GM18499 (cell line): ENCODE data around the gene FAIM.
"Not testable (repeated sequence)": the region's sequence is repeated elsewhere in the genome, so short reads cannot be mapped to it uniquely, and the experiment has no call there.

Experiments
- ATAC-seq: cut with Tn5 transposase; IDR thresholded peaks from one replicate; pipeline ENCODE4 v1.9.1; 2021; ENCODE audit warnings: moderate number of reproducible peaks; ENCODE audit not compliant: insufficient read depth, unreplicated experiment

The FAIM gene

DNA sequence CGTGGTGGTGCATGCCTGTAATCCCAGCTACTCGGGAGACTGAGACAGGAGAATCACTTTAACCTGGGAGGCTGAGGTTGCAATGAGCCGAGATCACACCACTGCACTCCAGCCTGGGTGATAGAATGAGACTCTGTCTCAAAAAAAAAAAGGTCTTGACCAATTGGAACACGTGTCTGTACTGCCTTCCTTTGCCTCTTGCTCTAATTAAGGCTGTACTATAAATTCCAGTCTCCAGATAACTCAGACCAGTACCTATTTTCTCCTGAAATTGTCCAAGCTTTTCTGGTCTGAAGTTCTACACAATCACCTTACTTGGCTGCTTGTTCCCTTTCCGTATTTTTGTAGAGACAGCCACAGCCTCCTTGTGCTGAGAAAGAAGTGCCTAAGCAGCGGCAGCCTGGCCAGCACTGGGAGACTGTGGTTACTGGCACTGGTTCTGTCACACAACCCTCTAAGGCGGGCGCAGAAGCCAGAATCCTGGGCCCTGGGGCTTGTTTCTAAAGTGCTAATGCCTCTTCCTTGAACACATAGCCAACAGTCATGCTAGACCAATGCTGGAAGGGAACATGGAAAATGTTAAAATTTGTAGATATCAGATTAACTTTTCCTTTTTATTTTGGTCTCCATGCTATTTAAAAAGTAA, 8.3 kb upstream of the FAIM start:
- no peak for ATAC-seq

DNA sequence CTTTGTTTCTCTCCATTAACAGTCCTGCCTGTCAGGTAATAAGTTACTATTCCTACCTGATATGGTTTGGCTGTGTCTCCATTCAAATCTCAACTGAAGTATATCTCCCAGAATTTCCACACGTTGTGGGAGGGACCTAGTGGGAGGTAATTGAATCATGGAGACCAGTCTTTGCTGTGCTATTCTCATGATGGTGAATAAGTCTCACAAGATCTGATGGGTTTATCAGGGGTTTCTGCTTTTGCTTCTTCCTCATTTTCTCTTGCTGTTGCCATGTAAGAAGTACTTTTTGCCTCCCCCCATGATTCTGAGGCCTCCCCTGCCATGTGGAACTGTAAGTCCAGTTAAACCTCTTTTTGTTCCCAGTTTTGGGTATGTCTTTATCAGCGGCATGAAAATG, 6.9 kb upstream of the FAIM start:
- not testable (repeated sequence) for ATAC-seq

DNA sequence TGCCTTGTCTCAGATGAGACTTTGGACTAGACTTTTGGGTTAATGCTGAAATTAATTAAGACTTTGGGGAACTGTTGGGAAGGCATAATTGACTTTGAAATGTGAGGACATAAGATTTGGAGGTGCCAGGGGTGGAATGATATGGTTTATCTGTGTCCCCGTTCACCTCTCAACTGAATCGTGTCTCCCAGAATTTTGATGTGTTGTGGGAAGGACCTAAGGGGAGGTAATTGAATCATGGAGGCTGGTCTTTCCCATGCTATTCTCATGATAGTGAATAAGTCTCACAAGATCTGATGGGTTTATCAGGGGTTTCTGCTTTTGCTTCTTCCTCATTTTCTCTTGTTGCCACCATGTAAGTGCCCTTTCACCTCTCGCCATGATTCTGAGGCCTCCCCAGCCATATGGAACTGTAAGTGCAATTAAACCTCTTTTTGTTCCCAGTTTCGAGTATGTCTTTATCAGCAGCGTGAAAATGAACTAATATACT, 4.4 kb upstream of the FAIM start:
- ATAC-seq: not testable (repeated sequence)

DNA sequence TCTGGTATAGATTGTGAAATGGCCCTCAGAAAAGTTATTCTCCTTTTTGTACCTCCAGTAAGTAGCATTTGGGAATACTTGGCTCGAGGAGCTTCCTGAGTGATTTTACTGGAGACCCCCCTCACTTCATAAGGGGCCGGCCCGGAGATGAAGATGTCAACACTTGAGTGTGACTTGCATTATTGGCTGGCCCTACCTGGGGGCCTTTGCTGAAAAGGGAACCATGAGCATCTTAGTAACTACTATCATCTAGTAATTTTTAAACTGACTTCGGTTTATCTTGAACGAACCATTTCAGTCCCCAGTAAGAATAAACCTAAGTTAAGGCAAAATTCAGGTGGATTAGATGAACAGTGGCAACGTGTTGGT, 1.3 kb downstream of the FAIM start:
- no peak for ATAC-seq

DNA sequence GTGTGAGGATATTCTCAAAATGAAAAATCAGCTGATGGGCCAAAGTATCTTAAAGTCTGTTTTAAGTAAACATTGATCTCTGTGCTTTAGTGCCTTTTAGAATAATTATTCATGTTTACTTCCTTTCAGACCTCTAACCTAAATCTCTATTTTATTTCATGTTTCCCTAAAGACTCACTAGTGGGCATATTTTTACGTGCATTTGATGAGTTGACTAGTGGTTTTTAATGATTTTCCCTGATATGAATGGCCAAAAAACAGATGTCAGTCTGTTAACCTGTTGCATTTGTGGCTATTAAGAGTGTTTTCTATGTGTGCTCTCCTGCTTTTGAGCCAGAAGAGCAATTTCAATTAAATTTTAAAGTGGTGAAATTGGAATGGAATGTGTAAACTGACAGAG, 6.9 kb downstream of the FAIM start:
- no peak for ATAC-seq

DNA sequence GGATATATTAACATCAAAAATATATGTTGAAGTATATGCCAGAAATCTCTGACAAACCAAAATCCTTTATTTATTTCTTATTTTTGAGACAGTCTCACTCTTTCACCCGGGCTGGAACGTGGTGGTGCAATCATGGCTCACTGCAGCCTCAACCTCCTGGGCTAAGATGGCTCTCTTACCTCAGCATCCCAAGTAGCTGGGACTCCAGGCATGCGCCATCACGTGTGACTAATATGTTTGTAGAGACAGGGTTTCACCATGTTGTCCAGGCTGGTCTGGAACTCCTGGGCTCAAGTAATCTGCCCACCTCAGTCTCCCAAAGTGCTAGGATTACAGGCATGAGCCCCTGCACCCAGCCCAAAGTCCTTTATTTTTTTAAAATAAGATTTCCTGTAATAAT, 11.9 kb downstream of the FAIM start:
- no peak for ATAC-seq

DNA sequence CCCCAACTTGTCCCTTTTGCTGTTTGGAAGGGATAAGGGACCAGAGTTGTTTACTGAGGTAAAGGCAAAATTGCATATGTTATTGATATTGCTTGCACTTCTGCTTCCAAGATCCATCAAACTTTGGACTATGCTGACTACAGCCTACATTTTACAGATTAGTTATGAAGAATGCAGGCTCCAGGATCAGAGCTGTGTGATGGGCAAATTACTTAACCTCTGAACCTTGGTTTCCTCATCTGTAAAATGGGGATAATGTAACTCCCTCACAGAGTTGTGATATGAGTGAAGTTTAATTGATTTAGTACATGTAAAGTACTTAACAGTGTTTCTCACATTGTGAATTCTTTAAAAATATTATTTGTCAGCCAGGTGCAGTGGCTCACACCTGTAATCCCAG, 15.9 kb downstream of the FAIM start:
- no peak for ATAC-seq

DNA sequence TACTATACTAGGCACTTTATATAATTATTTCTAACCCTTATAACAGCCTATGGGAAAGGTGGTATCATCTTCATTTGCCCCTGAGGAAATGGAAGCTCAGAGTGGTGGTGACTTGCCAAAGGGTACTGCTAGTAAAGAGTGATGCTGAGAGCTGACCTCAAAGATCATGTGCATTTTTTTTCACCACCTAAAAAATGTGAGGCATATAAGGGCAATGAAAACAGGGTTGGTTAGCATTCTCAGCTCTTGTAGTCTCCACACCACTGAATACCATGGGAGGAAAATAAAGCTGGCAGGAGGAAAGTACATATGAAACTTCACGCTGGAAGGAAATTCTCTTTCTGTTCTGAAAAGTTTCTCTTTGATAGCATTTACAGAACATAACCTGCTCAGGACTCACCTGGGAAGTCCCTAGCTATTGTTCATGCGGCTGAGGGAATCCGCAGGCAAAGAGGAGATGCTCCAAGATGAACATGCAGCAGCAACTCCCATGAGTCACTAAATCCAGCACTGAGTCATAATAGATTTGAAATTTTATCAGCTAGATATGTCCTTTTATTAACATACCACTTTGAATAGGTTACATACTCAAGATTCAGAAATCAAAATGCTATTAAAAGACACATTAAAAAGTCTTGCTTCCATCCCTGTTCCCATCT, 17.3 kb downstream of the FAIM start:
- ATAC-seq: no peak

DNA sequence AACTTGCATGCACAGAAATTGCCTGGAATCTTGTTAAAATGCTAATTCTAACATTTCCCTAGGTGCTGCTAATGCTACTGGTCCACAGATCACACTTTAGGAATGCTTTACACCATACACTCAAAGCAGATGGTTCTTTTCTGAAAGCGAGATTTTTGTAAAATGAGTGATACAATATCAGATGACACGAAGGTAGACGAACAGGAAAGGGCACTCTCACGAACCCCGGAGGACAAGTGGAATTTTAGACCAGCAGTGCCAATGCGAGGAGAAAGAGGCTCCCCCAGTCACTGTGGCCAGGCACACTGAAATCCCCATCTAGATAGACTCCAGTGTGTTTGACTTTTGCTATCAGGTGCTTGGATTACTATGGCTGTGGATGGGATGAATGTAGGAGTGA, 21.0 kb downstream of the FAIM start:
- ATAC-seq: no peak

DNA sequence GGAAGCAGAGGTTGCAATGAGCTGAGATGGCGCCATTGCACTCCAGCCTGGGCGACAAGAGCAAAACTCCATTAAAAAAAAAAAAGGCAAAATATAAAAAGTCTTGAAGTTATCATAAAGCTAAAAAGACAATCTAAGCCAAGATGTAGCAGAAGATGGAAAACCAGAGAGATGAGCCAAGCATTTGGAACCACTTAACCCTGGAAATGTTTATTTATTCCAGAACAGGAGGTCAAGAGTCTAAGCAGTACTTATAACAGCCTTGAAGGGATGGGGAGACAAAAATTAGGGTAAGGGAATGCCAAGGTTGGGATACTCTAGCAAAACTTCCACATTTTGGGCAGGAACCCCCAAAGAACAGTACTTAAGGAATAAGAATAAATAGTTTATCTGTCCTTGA, 30.1 kb downstream of the FAIM start:
- ATAC-seq: no peak

DNA sequence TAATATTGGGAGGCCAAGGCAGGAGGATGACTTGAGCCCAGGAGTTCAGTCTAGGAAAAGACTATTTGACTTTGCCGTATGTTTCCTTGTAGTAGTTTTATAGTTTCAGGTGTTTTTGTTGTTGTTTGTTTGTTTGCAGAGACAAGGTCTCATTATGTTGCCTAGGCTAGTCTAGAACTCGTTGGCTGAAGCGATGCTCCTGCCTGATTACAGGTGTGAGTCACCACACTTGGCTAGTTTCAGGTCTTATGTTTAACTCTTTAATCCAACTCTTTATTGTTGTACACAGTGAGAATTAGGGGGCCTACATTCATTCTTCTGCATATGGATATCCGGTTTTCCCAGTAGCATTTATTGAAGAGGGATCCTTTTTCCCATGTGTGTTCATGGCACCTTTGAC, 32.0 kb downstream of the FAIM start:
- ATAC-seq: no peak

DNA sequence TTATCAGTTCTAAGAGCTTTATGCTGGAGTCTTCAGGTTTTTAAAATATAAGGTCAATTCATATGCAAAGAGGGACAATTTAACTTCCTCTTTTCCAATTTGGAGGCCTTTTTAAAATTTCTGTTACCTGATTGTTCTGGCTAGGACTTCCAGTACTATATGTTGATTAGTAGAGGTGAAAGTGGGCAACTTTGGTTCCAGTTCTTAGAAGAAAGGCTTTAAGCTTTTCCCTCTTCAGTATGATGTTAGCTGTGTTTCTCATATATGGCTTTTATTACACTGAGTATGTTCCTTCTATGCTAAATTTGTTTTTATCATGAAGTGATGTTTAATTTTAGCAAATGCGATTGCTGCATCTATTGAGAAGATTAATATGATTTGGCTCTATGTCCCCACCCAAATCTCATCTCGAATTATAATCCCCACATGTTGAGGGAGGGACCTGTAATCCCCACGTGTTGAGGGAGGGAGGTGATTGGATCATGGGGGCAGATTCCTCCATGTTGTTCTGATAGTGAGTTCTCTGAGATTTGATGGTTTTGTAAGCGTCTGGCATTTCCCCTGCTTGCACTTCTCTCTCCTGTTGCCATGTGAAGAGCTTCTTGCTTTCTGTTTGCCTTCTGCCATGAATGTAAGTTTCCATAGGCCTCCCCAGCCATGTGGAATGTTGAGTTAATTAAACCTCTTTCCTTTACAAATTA, 33.8 kb downstream of the FAIM start:
- no peak for ATAC-seq

DNA sequence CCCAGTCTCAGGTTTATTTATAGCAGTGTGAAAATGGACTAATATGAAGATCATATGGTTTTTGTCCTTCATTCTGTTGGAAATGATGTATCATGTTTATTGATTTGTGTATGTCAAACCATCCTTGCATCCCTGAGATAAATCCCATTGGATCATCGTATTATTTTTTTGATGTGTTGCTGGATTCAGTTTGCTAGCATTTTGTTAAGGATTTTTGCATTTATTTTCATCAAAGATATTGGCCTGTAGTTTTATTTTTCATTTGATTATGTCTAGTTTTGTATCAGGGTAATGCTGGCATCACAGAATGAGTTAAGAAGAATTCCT, 34.3 kb downstream of the FAIM start:
- ATAC-seq: no peak

DNA sequence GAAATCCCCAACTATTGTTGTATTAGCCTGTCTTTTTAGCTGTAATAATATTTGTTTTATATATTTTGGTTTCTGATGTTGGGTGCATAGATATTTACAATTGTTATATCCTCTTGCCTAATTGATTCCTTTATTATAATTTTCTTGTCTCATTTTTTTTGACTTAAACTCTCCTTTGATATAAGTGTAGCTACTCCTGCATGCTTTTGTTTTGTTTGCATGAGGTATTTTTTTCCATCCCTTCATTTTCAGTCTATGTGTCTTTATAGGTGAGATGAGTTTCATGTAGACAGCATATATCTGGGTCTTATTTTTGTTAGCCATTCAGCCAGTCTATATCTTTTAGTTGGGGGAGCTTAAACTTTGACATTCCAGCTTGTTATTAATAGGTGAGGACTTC, 37.4 kb downstream of the FAIM start:
- ATAC-seq: no peak

DNA sequence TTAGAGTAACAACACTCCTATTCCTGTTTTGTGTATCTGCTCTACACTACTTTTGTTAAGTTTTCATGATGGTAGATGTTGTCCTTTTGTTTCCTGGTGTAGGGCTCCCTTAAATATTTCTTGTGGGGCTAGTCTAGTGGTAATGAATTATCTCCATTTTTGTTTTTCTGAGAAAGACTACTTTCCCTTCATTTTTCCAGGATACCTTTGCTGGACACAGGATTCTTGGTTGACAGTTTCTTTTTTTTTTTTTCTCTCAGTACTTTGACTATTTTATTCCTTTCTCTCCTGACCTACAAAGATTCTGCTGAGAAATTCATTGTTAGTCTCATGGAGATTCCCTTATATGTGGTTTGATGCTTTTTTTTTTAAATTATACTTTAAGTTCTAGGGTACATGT, 37.9 kb downstream of the FAIM start:
- no peak for ATAC-seq

DNA sequence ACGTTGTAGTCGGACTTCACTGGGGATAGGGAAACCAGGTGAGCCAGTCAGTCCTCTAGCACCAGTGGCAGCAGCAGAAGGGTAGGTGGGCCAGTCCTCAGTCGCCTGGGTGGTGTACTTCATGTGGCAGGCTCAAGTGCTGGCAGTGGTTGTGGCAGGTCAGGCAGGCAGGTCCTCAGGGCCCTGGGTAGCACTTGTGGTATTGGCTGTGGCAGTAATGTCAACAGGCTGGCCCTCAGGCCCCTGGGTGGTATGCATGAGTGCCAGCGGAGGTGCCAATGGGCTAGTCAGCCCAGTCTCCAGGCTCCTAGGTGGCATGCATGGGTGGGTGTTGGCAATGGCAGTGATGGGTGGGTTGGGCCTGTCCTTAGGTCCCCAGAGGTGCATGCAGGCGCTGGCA, 40.6 kb downstream of the FAIM start:
- no peak for ATAC-seq

DNA sequence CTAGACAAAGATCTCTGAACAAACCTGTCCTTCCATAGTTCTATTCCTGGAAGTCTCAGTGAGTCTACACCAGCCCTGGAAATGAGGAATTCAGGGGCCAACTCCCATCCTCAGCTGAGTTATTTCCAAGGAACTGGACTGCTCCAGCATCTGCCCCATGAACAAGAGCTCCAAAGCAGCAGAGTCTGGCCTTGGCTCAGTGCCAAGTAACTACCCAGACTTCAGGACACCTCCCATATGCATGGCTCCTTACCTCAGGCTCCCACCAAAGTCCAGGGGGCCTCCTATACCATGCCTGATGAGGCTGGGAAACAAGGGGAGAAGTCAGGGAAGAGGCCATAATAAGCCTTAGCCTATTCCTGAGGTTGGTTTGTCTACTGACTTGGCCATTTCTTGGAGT, 45.0 kb downstream of the FAIM start:
- ATAC-seq: no peak

DNA sequence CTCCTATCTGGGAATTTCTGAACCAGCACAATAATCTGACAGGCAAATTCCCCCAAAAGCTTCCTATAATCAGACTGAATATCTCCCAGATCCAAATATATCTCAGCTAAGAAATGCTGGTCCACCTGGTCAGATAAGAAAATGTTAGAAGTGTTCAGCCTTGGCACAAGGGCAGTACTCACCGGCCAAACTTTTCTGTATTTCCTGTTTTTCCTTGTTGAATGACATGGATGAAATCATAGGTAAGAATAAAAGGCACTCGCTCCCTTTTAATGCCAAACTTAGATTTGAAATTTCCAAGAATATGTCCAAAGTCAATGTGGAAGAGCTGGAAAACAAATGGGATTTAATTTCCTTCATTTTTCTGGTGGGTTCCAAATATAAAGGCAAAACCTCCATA, 48.9 kb downstream of the FAIM start:
- ATAC-seq: no peak

DNA sequence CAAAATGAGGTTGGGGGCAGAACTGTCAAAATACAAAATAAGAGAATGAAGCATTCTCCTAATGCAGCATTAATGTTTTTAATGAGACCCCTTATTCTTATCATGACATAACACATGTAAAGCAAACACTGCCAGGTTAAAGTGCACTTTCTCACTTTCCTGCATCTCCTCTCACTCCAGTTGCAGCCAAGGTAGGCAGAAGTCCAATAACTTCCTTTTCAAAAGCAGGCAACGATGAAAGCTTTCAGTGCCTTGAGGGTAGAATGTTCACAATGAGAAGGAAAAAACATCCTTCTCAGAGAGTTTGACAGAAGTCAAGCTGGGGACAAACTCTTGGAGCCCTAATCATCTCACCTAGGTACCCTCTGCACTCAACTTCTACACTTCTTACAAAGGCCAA, 59.5 kb downstream of the FAIM start:
- no peak for ATAC-seq

DNA sequence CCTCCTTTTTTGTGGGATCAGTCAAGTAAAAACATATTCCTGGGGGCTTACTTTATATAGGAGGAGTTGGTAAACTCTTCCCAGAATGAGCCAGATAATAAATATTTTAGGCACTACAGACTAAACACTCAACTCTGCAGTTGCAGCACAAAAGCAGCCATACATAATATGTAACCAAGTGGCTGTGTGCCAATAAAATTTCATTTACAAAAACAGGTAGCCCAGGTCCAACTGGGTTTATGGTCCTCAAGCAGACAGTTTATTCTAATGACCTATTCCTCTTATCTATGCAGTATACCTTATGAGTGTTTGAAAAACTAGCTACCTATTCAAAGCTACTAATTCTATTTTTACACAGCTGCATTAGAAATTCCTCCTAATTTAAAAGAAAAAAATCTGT, 61.8 kb downstream of the FAIM start:
- no peak for ATAC-seq

DNA sequence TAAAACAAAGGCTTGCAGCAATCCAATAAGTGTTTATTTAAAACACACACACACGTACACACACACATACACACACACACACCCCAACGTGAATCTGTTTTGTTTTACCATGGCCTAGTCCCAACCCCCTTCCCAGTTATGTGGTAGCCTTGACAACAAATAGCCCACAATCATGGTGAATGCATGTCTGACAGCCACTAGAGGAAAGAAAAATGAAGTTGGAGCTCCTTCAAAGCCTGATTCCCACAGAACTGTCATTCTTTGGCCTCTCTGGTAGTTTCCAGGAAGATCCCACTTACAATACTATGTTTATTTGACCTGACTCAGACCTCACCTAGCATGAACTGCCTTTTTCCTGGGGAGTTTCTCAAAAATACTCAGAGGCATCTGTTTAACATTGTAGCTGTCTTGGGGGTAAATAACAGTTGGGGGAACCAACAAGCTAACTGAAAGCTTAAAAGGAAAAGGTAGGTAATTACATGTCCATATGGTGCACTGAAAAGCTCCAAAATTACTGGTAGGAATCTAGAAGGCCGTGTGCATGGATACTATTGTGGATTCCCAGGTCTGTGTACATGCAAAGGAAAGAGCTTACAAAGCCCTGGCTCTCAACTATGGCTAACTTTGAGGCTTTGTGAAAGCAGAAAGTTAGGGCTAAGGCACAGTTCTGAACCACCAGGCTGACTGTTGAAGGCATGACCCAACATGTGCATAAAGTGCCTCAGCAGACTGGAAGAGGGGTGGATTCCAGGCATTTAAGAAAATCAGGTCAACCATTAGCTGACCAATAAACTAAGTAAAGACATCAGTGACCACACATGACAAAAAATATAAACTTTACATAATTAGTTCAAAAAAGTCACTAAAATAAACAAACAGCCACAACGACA, 65.3 kb downstream of the FAIM start:
- ATAC-seq: no peak
